HG03342 (cell line): ENCODE results near the gene FLT4.

Source experiments
- ATAC-seq: cut with Tn5 transposase; IDR thresholded peaks from one replicate; pipeline ENCODE4 v1.9.1; 2021; ENCODE audit warnings: mild to moderate bottlenecking, moderate library complexity; ENCODE audit not compliant: unreplicated experiment

The FLT4 gene

DNA sequence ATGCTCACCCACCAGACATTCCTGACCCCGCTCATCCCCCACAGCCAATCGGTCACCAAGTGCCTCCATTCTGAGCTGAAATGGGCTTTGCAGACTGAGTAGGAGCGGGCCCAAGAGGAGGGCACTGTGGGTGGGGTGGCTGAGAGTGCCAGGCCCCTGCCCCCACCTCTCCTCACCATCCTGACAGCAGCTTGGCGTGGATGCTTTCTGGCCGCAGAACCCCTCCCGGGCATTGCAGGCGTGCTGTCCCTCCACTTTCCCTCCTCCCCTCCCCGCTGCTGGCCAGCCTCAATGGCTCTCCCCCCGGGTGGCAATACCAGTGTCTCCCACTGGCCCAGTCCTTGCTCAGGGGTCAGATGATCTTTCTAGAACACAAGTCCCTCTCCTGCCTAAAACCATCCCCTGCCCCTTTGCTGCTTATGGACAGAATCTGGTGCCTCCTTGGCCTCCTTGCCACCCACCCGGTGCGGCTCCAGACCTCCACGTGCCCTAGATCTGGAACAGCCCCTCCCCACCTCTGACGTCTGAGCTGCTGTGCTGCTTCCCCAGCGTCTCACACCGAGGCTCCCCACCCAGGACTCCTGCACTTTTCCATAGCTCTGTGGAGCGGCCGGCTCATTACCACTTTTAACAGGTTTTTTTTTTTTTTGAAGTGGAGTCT, 6.1 kb downstream of the FLT4 start:
- ATAC-seq: no peak

DNA sequence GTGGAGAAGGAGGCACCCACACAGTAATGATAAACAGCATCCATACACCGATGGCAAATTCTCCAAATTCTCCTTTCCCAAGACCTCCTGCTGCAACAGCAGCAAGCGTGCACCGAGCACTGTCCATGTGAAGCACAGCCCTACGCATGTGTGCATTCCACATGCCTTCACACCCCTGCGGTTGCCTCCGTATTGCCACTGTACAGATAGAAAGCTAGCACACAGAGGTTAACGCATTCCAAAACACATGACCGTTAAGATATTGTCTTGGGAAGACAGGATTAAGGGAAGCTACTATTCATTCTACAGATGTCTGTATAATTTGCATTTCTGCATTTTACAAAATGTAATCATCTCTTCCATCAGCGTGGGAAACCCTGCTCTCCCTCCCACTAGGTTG, 6.6 kb downstream of the FLT4 start:
- ATAC-seq: no peak

DNA sequence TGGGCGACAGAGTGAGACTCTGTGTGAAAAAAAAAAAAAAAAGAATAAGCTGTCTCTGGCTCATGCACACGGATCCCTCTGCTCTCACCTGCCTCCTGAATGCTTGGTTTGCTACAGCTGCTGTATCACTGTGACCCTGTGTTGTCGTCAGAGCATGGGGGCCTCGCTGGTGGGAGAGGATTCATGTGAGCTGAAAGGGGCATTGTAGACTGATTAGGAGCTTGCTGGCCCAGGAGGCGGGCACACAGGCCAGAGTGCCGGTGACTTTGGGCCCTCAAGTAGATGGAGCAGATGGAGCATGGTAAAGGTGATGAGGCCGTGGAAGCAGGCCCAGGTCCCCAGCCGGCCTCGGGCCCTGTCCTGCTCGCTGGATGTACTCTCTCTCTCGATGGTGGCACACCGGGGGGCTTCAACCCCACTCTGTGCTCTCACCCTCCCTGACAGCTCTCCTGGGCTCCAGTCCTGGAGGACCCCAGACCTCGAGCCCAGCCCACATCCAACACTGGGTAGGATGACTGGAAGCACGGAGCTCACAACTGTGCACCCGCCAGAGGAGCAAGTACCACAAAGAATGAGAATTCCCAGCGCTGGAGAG, 7.1 kb downstream of the FLT4 start:
- no peak for ATAC-seq

DNA sequence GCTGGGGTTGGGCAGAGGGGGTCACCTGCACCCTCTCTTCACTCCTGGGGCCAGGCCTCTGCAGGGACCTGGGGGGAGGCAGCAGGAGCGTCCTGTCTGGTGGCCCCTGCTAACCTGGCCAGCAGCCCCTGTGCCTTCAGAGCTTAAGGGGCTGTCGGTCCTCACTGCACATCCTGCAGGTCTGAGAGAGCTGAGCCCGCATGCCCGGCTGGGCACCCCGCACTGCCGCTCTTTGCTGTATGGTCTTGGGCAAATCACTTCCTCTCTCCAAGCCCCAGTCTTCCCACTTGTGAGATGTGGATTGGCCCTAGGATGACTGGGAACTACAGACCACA, 7.9 kb downstream of the FLT4 start:
- no peak for ATAC-seq

DNA sequence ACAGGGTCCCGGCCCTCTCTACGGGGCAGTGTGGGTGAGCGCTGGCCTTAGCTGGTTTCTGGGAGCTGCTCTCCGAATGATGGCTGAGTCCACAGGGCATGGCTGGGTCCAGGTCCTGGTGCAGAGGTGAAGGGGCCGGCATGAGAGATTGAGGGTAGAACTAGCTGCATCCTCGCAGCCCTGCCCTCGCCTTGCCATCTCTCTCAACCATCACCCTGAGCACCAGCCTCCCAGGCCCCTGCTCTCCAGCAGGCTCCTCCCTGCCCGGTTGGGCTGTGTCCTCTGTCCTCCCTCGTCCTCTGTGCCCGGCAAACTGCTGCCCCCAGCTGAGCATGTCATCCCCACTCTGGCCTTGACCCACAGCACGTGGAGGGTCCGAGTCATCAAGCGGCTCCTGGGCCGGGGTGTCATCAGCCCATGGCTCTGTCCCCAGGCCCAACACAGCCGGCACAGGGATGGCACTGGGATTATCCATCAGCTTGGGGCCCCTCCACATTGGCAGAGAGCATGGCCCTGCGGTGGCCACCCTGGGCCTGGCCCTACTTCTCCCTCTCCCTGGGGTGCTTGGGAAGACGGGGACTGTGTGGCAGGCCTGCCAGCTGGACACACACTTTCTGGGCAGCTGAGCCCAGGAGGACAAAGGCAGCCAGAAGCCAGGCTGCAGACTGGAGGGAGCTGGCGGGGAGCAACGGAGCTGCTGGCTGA, 8.4 kb downstream of the FLT4 start:
- no peak for ATAC-seq

DNA sequence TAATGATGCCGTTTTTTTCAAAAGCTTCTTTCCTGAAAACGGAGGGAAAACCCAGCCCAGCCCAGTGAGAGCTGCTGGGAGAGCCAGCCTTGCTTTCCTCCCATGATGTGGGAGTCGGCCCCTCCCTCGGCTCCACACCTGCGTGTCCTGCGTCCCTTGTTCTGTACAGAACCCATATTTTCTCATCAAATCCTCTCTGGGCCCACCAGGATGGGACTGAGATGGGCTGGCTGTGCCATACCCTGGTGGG, 8.9 kb downstream of the FLT4 start:
- no peak for ATAC-seq

DNA sequence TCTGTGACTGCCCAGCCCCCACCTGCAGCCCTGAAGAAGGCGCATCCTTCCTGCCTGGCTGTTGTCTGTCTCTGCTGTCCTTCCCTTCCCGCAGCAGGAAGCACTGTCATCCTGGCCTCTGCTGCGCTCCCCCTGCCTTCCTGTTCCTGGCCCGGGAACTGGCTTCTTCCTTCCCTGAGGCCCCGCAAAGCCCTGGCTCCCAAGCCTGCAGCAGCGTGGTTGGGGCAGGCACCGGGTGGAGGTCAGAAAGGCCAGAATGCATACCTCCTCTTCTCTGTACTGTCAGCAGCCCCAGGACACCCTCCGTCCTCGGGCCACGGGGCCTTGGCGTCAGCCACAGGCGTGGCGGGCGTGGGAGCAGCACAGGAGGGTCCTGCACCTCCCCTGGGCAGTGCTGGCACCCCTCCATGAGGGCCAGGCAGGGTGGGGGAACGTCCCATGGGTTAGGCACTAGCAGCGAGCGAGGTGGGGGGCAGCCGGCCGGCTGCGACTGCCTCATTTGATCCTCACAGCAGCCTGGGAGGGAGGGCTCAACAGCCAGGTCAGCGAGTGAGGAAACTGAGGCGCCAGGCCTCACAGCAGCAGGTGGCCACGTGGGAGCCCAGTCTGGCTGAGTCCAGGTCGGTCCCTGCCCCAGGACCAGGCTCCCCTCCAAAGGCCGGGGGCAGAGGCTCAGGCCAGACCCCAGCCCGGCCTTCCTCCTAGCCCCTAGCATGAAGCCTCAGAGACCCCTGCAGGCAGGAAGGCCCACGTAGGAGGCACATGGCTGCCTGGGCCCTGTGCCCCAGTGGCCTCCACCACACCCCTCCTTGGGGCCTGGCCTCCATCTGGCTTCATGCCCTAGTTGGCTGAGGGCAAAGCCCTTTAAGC, 9.4 kb downstream of the FLT4 start:
- no peak for ATAC-seq

DNA sequence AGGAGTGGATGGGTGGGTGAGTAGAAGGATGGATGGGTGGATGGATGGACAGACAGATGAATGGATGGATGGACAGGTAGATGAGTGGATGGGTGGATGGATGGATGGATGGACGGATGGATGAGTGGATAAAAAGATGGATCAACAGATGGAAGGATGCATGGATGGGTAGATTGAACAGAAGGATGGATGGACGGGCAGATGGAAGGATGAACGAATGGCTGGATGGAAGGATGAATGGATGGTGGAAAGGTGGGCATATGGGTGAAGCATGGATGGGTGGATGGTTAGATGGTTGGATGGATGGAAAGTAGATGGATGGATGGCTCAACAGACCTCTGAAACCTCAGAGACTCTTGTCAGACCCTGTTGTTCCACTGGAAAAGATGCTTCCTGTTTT, 10.1 kb downstream of the FLT4 start:
- ATAC-seq: no peak

DNA sequence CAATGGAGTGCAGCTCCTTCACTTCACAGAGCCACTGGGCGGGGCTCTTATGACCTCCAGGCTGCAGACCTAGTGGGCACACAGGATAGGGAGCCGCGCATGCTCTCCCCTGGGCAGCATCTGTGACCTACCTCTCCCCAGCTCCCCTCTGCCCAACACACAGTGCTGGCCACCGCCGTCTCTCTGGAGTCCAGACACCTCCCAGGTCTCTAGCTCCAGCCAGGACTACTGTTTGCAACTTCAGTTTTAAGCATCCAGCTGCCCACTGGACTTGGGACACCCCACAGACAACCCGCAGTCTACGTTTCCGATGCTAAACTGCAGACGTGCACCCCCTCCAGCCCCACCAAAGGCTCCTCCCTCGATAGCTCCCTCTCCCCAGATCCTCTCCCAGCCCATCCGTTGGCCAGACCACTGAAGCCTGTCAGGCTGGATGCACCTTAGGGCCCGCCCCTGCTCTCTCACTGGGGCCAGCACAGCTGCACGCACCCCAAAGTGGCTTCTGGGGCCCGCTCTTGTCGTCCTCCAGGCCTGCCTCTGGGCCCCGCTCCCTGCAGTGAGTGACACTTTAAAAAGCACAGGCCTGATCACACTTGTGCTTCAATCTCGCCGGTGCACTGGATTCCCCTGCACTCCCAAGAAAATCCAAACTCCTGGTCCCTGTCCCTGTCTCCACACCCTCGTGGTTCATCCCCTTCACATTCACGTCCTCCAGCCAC, 11.3 kb downstream of the FLT4 start:
- ATAC-seq: no peak

DNA sequence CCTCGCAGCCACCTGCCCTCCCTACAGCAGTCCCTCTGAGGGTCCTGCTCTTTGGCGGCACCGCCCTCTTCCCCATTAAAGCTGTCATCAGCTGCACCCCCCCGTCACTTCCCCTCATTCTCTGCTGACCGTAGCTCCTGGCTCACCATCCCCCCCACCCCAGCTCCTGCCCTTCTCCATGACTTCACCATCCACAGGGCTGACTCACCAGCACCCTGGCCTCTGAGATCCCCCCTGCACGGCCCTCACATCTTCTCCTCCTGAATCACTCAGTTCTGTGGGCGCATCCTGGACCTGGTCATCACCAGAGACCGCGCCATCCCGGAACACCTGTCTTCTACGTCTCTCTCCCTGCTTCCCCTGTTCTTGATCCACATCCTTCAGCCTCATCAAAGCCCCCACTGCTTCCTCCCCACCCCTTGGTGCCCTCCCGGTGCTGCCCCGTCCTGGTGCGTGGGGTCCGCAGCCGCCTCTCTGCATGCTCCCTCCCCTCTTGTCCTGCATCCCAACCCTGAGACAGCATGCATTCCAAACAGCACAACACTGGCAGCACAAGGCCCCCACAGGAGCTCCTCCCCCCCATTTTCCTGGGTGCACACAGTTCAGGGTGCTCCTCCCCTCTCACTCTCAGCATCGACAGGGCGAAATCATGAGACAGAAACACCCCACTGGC, 12.9 kb downstream of the FLT4 start:
- ATAC-seq: no peak

DNA sequence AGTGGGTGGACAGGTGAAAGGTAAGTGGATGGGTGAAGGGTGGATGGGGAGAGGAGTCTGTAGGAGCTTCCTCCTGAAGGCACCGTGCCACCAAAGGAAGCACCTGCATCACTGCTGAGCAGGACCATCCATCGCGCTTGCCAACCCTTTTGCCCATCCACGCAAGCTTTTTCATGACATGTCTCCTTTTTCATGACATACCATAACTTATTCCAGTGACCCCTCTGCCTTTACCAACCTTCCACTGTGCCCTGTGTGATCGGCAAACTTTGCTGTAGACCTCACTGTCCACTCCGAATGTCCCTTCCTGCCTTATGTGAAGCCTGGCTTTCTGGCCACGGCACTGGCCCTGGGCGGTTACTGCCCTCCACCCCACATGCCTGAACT, 13.4 kb downstream of the FLT4 start:
- no peak for ATAC-seq

DNA sequence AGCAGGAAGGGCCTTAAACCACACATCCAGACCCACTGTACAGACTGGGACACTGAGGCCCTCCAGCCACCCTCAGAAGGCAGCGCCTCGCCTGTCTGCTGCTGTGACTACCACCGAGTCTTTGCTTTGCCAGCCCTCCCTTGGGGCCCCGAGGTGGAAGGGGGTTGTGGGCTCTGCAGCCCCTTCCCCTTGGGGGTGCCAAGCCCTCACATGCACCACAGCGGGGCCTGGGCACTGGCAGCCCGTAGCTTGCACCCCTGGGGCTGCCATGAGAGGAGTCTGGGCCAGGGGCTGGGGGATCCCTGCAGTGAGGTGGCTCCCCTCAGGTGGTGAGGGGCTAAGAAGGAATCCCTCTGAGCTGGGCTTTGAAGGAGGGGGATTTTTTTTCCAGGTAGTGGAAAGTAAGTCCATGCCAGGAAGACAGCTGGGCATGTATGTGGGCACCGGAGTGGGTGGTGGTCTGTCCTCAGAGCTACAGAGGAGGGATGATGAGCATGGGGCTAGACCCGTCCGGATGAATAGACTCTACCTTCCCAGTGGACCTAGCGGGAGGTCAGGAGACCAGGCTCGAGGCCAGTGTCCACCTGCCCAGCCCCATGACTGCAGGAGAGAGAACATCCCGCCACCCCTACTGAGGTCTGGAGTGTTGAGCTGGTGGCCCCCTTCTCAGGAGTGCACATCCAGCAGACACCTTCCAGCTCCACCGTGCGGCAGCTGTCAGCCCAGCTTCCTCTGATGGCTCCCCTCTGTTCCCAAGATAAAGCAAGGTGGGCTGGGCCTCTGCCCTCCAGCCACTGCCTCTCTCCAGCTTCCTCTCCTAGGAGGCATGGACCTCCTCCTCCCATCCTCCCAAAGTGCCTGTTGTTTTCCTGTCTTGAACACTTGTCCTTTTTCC, 15.9 kb downstream of the FLT4 start:
- ATAC-seq: no peak

DNA sequence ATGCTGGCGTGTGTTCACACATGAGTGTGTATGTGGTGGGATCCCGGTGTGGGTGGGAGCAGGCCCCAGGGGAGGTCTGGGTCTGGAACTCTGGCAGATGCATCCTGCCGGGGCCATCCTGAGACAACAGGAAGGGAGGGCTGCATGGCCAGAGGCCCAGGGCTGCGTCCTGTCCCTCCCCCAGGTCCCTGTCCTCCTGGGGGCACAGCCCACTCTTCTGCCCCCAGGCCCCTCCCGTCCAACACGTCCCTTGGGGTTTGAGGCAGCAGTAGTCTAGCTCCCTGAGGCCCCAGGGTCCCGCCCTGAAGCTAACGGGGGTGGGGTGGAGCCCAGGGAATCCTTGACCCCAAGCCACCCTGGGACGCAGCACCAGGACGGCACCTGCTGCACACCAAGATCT, 16.6 kb downstream of the FLT4 start:
- ATAC-seq: no peak

DNA sequence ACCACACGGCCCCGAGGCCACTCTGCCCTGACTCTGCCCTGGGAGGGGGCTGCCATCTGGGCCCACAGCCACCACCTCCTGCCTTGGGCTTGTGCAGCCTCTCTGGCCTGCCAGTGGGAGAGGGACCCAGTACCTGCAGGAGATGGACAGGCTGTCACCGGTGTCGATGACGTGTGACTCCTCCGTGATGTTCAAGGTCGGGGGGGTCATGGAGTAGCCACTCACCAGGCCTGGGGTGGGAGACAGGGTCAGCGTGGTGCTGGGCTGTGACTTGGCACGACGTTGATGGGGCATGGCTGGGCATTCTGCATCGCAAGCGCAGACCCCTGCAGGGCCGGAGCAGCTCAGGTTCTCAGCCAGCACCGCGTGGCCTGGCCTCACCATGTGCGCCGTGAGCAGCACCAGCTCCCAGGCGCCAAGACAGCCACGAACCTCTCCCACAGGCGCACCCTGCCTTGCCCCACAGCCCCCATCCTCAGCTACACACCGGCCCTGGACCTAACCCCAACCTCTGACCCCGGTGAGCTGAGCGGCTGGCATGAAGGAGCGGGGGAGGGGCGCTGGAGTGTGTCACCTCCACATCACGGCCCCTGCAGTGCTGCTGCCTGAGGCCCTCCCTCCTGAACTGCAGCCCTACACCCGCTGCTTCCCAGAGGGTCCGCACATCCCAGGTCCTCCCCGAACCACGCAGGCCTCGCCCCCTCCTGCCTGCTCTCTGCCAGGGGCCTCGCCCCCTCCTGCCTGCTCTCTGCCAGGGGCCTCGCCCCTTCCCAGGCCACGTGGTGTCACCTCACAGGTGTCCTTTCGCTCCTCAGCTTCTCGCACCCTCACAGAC, 17.6 kb downstream of the FLT4 start:
- ATAC-seq: no peak

DNA sequence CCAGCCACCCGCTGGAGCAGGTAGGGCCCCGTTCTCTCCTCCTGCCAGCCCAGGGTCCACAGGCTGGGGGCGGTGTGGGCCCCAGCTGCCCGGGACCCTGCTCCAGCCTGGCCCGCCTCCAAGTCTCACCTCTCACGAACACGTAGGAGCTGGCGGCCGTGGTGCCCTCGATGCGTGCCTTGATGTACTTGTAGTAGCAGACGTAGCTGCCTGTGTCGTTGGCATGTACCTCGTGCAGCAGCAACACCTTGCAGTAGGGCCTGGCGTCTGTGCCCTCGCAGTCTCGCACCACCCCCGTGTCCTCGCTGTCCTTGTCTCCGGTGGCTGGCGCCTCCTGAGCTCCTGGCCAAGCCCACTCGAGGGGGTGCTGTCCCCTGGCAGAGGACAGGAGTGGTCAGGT, 19.0 kb downstream of the FLT4 start:
- ATAC-seq: no peak

DNA sequence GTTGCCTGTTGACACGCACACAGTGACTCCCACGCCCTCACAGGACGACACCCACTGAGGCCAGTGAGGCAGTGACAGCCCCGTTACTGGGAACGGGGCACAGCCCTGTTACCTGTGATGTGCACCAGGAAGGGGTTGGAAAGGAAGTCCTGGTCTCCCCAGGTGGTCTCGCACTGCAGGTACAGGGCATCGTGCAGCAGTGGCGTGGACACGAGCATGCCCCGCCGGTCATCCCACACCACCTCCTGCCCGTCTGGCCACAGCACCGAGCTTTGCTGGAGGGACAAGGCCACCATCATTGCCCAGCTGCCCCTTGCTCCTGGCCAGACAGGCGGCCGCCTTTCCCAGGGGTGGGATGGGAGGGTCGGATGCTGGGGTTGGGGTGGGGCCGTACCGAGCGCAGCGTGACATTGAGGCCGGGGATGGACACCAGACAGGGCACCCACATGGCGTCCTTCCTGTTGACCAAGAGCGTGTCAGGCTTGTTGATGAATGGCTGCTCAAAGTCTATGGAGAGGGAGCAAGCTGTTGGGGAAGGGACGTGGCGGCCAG, 19.5 kb downstream of the FLT4 start:
- ATAC-seq: no peak

DNA sequence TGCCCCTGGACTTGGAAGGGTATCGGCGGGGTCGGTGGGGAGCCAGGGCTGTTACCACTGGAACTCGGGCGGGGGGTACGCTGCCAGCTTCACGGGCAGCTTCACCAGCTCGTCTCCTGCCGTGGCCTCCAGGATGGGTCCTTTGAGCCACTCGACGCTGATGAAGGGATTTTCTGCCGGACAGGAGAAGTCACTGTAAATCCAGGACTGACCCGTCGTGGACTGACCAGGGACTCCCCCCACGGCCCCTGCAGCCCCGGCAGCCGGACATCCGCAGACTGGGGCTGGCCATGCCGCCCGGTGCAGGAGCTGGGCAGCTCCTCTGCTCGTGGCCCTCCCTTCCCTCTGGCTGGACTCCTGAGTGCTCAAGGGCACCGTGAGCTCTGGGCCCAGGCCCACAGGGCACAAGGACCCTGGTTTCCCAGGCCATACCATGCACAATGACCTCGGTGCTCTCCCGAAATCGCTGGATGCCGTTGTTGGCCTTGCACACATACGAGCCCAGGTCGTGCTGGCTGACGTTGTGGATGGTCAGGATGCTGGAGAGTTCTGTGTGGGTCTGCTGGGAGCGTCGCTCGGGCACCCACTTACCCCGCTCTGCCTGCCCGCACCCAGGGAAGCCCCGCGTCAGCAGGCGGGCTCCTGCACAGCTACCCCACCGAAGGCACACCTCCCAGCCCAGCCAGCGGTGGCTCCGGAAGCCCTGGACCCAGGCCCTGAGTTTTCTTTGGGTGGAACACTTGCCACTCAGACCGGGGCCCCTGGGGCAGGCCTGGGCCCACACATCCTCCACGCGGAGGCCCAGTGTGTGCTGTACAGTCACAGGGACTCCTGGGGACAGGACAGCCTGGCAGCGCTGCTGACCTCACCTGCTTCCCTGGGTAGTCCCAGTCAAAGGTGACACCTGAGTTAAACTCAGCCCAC, 20.3 kb downstream of the FLT4 start:
- ATAC-seq: no peak

DNA sequence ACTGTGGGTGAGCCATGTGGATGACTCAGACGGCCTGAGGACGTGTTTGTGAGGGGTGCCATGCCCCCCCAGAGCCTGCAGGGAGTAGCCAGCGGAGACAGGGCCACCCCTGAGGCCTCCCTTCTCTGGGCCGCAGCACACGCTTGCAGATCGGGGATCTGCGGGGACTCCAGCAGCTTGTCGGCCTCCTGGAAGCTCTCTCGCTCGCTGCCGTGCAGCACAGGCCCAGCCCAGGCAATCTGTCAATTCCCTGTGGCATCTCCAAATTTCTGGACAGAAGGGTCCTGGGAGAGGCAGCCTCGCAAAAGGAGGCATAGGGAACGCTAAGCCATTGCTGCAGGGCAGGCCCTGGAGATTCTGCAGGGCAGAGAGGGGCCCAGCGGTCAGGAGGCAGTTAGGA, 21.2 kb downstream of the FLT4 start:
- no peak for ATAC-seq
